ENCODE results near the gene ADAMTSL2.

DNA sequence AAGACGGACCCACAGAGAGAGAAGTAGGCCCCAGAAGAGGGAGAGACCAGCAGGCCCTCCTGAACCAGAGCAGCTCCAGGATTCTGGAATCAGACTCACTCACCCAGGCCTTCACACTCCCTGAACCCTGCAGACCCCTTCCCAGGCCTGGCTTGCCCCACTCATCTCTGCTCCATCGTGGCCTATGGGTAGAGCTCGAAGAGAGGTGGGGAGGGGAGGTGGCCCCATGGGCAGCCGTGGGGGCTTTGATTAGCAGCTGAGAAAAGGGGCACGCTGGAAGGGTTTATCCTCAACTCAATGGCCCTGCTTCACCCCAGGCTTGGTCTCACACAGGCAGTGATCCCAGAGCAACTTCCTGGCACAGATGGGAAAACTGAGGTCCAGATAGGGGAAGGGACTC, 10.4 kb upstream of the ADAMTSL2 start:
- TF ChIP-seq CTCF (IDR thresholded peaks at IDR 0.05), result no peak
- TF ChIP-seq POLR2A (IDR thresholded peaks at IDR 0.05; ENCODE audit: low read length), result no peak
- TF ChIP-seq, protein P1, sequence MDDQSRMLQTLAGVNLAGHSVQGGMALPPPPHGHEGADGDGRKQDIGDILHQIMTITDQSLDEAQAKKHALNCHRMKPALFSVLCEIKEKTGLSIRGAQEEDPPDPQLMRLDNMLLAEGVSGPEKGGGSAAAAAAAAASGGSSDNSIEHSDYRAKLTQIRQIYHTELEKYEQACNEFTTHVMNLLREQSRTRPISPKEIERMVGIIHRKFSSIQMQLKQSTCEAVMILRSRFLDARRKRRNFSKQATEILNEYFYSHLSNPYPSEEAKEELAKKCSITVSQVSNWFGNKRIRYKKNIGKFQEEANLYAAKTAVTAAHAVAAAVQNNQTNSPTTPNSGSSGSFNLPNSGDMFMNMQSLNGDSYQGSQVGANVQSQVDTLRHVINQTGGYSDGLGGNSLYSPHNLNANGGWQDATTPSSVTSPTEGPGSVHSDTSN (IDR thresholded peaks at IDR 0.05), result no peak
